ENCODE data around the gene TTLL7.
"Not testable (repeated sequence)": the region's sequence is repeated elsewhere in the genome, so short reads cannot be mapped to it uniquely, and the experiment has no call there.

Gene TTLL7

GRCh38 chr1:83995649-83996048, 3.3 kb downstream of the TTLL7 start:
- Histone ChIP-seq H3K4me1 (ENCODE audit: insufficient read depth, low read length) (peaks cover 2% of the 10 kb centered on the region; the same call in 1 of the 2 replicates), H3K27ac (ENCODE audit: low read length) (no peak overlapping the region), H3K27me3 (ENCODE audit: insufficient read depth, low read length) (peaks cover 45% of the 10 kb centered on the region), H3K36me3 (ENCODE audit: insufficient read depth, low read depth, low read length) (no peaks in the 10 kb centered on the region), H3K9me3 (ENCODE audit: insufficient read depth, low read depth, low read length) (no peaks in the 10 kb centered on the region), H3K9ac (ENCODE audit: low read depth, low read length) (no peak overlapping the region), H3K4me3 (ENCODE audit: low read length) (no peak overlapping the region)

- no peak overlapping the region for H3K4me3 ChIP-seq (ENCODE audit: low read length)
- H3K27ac ChIP-seq (ENCODE audit: low read length): no peak overlapping the region
- H3K27me3 ChIP-seq (ENCODE audit: insufficient read depth, low read length): peaks cover 31% of the 10 kb centered on the region
- H3K9ac ChIP-seq (ENCODE audit: low read depth, low read length): no peak overlapping the region
- no peaks in the 10 kb centered on the region for H3K9me3 ChIP-seq (ENCODE audit: insufficient read depth, low read depth, low read length)
- no peaks in the 10 kb centered on the region for H3K36me3 ChIP-seq (ENCODE audit: insufficient read depth, low read depth, low read length)
- no peaks in the 10 kb centered on the region for H3K4me1 ChIP-seq (ENCODE audit: insufficient read depth, low read length)
Observed at GRCh38 chr1:83994111-83994510, 4.8 kb downstream of the TTLL7 start.

- Histone ChIP-seq H3K36me3 (ENCODE audit: insufficient read depth, low read depth, low read length) (no peaks in the 10 kb centered on the region), H3K4me3 (ENCODE audit: low read length) (no peak overlapping the region), H3K9ac (ENCODE audit: low read depth, low read length) (no peak overlapping the region), H3K27ac (ENCODE audit: low read length) (no peak overlapping the region), H3K27me3 (ENCODE audit: insufficient read depth, low read length) (no peaks in the 10 kb centered on the region), H3K9me3 (ENCODE audit: insufficient read depth, low read depth, low read length) (no peaks in the 10 kb centered on the region; the same call in 1 of the 2 replicates), H3K4me1 (ENCODE audit: insufficient read depth, low read length) (no peaks in the 10 kb centered on the region)
Observed at GRCh38 chr1:83990734-83991133, 8.2 kb downstream of the TTLL7 start.

- no peaks in the 10 kb centered on the region for H3K4me1 ChIP-seq (ENCODE audit: insufficient read depth, low read length)
- no peaks in the 10 kb centered on the region for H3K36me3 ChIP-seq (ENCODE audit: insufficient read depth, low read depth, low read length)
- H3K27ac ChIP-seq (ENCODE audit: low read length): no peak overlapping the region
- H3K4me3 ChIP-seq (ENCODE audit: low read length): no peak overlapping the region
- no peak overlapping the region for H3K9ac ChIP-seq (ENCODE audit: low read depth, low read length)
- H3K27me3 ChIP-seq (ENCODE audit: insufficient read depth, low read length): no peaks in the 10 kb centered on the region
- no peaks in the 10 kb centered on the region; the same call in 1 of the 2 replicates for H3K9me3 ChIP-seq (ENCODE audit: insufficient read depth, low read depth, low read length)
Observed at GRCh38 chr1:83985048-83985447, 13.9 kb downstream of the TTLL7 start.

- not testable (repeated sequence) for H3K4me1 ChIP-seq (ENCODE audit: insufficient read depth, low read length); H3K4me3 ChIP-seq (ENCODE audit: low read length); H3K9me3 ChIP-seq (ENCODE audit: insufficient read depth, low read depth, low read length); H3K36me3 ChIP-seq (ENCODE audit: insufficient read depth, low read depth, low read length); H3K27ac ChIP-seq (ENCODE audit: low read length); H3K27me3 ChIP-seq (ENCODE audit: insufficient read depth, low read length); H3K9ac ChIP-seq (ENCODE audit: low read depth, low read length)
Observed at GRCh38 chr1:83983918-83984317, 15.0 kb downstream of the TTLL7 start.

- Histone ChIP-seq H3K4me3 (ENCODE audit: low read length) (no peak overlapping the region), H3K4me1 (ENCODE audit: insufficient read depth, low read length) (no peaks in the 10 kb centered on the region), H3K9me3 (ENCODE audit: insufficient read depth, low read depth, low read length) (no peaks in the 10 kb centered on the region), H3K27ac (ENCODE audit: low read length) (no peak overlapping the region), H3K36me3 (ENCODE audit: insufficient read depth, low read depth, low read length) (no peaks in the 10 kb centered on the region), H3K9ac (ENCODE audit: low read depth, low read length) (no peak overlapping the region), H3K27me3 (ENCODE audit: insufficient read depth, low read length) (no peaks in the 10 kb centered on the region)
Observed at GRCh38 chr1:83978056-83978455, 20.9 kb downstream of the TTLL7 start.

GRCh38 chr1:83976920-83977319, 22.0 kb downstream of the TTLL7 start:
- Histone ChIP-seq H3K9me3 (ENCODE audit: insufficient read depth, low read depth, low read length) (no peaks in the 10 kb centered on the region), H3K27ac (ENCODE audit: low read length) (no peak overlapping the region), H3K27me3 (ENCODE audit: insufficient read depth, low read length) (no peaks in the 10 kb centered on the region), H3K4me3 (ENCODE audit: low read length) (no peak overlapping the region), H3K4me1 (ENCODE audit: insufficient read depth, low read length) (no peaks in the 10 kb centered on the region), H3K36me3 (ENCODE audit: insufficient read depth, low read depth, low read length) (no peaks in the 10 kb centered on the region), H3K9ac (ENCODE audit: low read depth, low read length) (no peak overlapping the region)

- Histone ChIP-seq H3K27ac (ENCODE audit: low read length) (no peak overlapping the region), H3K9me3 (ENCODE audit: insufficient read depth, low read depth, low read length) (no peaks in the 10 kb centered on the region), H3K4me1 (ENCODE audit: insufficient read depth, low read length) (peaks cover 10% of the 10 kb centered on the region; the same call in 1 of the 2 replicates), H3K27me3 (ENCODE audit: insufficient read depth, low read length) (no peaks in the 10 kb centered on the region), H3K4me3 (ENCODE audit: low read length) (no peak overlapping the region), H3K36me3 (ENCODE audit: insufficient read depth, low read depth, low read length) (no peaks in the 10 kb centered on the region), H3K9ac (ENCODE audit: low read depth, low read length) (no peak overlapping the region)
Observed at GRCh38 chr1:83970802-83971201, 28.1 kb downstream of the TTLL7 start.

GRCh38 chr1:83970114-83970513, 28.8 kb downstream of the TTLL7 start:
- no peak overlapping the region for H3K4me3 ChIP-seq (ENCODE audit: low read length)
- H3K27me3 ChIP-seq (ENCODE audit: insufficient read depth, low read length): no peaks in the 10 kb centered on the region
- H3K9ac ChIP-seq (ENCODE audit: low read depth, low read length): no peak overlapping the region
- H3K4me1 ChIP-seq (ENCODE audit: insufficient read depth, low read length): peaks cover 10% of the 10 kb centered on the region; the same call in 1 of the 2 replicates
- no peaks in the 10 kb centered on the region for H3K36me3 ChIP-seq (ENCODE audit: insufficient read depth, low read depth, low read length)
- no peaks in the 10 kb centered on the region for H3K9me3 ChIP-seq (ENCODE audit: insufficient read depth, low read depth, low read length)
- H3K27ac ChIP-seq (ENCODE audit: low read length): no peak overlapping the region

- no peak overlapping the region for H3K27ac ChIP-seq (ENCODE audit: low read length)
- no peak overlapping the region for H3K4me3 ChIP-seq (ENCODE audit: low read length)
- H3K27me3 ChIP-seq (ENCODE audit: insufficient read depth, low read length): no peaks in the 10 kb centered on the region
- H3K4me1 ChIP-seq (ENCODE audit: insufficient read depth, low read length): peaks cover 10% of the 10 kb centered on the region; the same call in 1 of the 2 replicates
- H3K9ac ChIP-seq (ENCODE audit: low read depth, low read length): no peak overlapping the region
- H3K36me3 ChIP-seq (ENCODE audit: insufficient read depth, low read depth, low read length): no peaks in the 10 kb centered on the region
- H3K9me3 ChIP-seq (ENCODE audit: insufficient read depth, low read depth, low read length): no peaks in the 10 kb centered on the region
Observed at GRCh38 chr1:83967336-83967735, 31.6 kb downstream of the TTLL7 start.

- no peak overlapping the region for H3K27ac ChIP-seq (ENCODE audit: low read length)
- no peaks in the 10 kb centered on the region for H3K27me3 ChIP-seq (ENCODE audit: insufficient read depth, low read length)
- H3K9ac ChIP-seq (ENCODE audit: low read depth, low read length): no peak overlapping the region
- no peak overlapping the region for H3K4me3 ChIP-seq (ENCODE audit: low read length)
- no peaks in the 10 kb centered on the region for H3K4me1 ChIP-seq (ENCODE audit: insufficient read depth, low read length)
- H3K9me3 ChIP-seq (ENCODE audit: insufficient read depth, low read depth, low read length): no peaks in the 10 kb centered on the region
- no peaks in the 10 kb centered on the region for H3K36me3 ChIP-seq (ENCODE audit: insufficient read depth, low read depth, low read length)
Observed at GRCh38 chr1:83964153-83964552, 34.8 kb downstream of the TTLL7 start.

GRCh38 chr1:83961571-83962295, 37.2 kb downstream of the TTLL7 start:
- Histone ChIP-seq H3K36me3 (ENCODE audit: insufficient read depth, low read depth, low read length) (no peaks in the 10 kb centered on the region), H3K27ac (ENCODE audit: low read length) (no peak overlapping the region), H3K27me3 (ENCODE audit: insufficient read depth, low read length) (no peaks in the 10 kb centered on the region), H3K4me3 (ENCODE audit: low read length) (no peak overlapping the region), H3K9ac (ENCODE audit: low read depth, low read length) (no peak overlapping the region), H3K9me3 (ENCODE audit: insufficient read depth, low read depth, low read length) (no peaks in the 10 kb centered on the region), H3K4me1 (ENCODE audit: insufficient read depth, low read length) (no peaks in the 10 kb centered on the region)

Measured in iPS-20b (cell line).